HG02981 (cell line): ENCODE results near the gene ZNF423.
A peak's percentile ranks its signal among the peaks of the same experiment; 100 is the strongest.

Experiments
- ATAC-seq: cut with Tn5 transposase; IDR thresholded peaks from one replicate; pipeline ENCODE4 v1.9.1; 2021; ENCODE audit warnings: mild to moderate bottlenecking, moderate library complexity; ENCODE audit not compliant: unreplicated experiment

The ZNF423 gene

DNA sequence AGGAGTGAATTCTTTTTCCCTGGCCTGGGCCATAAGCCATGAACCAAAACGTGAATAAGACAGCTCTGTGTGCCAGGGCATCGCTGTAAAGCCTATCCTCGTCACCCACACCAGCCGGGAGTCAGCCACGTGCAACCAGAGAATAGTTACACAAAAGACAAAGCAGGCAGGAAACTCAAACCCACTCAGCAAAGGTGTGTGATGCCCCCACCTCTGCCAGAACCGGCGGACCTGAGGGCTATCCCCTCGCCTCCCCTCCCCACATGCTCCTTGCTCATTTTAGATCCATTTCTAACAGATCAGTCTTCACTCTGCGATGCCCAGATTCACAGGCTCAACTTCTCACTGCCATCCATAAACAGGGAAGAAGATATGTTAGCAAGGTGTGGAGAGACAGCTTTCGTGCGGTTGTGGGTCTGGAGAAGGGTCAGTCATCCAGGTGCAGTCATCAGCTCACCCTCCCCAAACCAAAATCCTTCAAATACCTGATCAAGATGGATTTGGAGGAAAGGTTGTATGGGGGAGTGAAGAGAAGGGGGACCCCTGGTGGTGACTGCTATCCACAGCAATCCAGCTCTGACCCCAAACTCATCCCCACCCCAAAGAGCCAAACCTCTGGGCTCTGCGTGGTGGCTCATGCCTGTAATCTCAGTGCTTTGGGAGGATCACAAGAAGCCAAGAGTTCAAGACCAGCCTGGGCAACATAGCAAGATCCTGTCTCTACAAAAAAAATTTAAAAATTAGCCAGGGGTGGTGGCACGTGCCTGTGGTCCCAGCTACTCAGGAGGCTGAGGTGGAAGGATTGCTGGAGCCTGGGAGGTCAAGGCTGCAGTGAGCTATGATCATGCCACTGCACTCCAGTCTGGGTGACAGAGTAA, 263.1 kb downstream of the ZNF423 start:
- ATAC-seq, result peak; percentile 71

DNA sequence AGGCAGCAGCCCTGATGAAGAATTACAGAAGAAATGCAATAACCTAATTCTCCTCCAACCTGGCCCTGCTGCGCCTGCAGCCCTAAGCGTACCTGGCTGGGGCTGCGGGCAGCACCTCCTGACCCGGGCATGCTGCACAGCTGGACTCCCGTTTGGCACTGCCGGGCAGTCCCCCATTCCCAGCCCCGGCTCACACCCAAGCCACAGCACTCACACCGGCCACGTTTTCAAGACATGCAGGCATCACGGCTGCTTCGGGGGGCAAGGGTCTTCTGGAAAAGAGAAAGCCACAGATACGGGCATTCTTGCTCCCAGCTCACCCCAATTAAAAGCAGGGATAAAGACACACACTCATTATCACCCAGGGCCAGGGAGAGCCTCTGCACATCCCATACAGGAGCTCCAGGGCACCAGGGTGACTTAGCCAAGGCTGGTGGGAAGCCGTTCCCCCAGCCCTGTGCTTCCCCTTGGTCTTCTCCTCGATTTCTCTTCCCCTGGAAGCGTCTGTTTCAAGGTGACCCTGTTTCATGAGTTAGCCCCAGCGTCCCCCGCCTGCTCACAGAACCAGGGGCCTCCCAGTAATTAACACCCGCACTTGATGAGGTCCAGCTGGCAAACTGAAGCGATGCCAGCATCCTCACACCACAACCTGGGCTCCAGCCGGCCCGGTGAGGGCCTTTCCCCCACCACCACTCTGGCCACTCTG, 265.6 kb downstream of the ZNF423 start:
- ATAC-seq, result no peak

DNA sequence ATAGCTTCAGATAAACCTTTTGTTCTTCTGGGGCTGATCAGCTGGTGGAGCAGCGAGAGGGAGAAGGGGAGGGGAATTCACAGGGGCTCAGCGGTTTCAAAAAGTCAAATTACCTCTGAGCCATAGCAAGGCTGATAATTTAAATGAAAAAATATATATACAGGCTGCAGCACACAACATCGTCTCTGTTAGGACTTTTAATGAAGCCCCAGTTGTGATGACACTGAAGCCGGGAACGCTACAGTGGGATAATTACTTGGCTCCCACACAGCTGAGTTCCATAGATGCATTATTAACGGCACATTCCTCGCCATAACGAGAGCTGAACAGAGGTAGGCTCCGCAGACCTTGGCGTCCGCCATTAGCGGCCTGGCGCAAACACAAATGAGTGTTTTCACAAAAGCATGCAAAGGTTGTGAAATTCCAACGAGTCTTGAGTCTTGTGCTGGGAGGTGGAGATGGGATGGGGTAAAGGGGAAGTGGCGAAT, 266.3 kb downstream of the ZNF423 start:
- ATAC-seq, result no peak

DNA sequence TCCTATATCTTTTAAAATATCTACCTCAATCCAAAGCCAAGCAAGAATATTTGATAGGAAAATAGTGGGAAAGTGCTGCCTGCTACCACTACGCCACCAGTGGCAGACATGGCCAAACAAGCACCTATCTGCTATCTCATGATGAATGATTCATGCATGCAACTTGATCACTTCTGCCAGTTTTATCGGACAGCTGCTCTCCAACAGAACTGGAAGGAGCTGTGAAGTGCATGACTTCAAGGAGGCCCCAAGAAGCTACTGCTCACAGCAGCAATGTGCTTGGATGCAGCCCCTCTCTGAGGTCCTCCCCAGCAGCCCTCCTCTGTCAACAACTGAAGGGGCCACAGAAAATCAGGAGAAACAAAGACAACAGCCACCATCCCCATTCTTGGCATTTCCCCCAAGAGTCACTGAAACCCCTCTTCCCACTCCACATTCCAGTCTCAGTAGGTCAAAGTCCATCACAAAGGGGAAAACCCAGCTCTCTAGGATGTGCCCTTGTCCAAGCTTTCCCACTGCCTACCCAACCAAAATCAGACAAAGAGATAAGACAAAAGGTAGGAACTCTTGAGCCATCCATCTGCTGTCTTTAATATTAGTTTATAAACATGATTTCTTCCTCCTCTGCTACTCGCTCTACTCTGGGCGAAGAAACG, 267.1 kb downstream of the ZNF423 start:
- ATAC-seq, result no peak

DNA sequence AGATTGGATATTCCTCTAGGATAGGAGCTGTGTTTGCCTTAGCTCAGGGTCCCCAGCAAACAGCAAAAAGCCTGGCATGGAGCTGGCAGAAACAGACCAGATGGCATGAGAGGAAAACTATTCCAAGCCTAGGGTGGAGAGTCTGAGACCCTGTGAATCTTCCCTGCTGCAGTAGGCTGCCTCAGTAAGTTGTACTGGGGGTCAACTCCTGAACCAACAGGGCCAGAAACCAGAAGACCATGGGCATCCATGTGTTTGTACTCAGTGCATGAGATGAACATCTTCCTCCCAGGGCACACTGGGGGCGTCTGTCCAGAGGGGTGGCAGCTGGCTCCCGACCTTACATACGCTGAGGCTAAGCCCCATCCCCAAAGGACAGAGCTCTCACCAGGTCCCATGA, 267.9 kb downstream of the ZNF423 start:
- ATAC-seq, result no peak

DNA sequence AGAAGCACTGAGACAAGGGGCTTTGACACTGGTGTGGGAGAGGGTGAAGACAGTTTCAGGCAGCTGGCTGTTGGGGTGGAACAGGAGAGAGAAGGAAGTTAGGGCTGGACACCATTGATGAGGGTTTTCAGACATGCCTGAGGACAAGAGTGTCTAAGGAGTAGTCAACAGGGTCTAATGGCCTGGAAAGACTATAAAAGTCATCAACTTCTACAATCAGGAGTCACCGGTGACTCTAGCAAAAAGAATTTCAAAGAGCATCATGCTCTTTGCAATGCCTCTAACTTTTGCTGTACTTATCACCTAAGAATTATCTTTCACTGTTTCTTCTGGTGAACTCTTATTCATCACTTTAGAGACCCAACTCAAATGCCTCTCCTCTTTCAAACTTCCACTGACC, 268.4 kb downstream of the ZNF423 start:
- ATAC-seq, result no peak

DNA sequence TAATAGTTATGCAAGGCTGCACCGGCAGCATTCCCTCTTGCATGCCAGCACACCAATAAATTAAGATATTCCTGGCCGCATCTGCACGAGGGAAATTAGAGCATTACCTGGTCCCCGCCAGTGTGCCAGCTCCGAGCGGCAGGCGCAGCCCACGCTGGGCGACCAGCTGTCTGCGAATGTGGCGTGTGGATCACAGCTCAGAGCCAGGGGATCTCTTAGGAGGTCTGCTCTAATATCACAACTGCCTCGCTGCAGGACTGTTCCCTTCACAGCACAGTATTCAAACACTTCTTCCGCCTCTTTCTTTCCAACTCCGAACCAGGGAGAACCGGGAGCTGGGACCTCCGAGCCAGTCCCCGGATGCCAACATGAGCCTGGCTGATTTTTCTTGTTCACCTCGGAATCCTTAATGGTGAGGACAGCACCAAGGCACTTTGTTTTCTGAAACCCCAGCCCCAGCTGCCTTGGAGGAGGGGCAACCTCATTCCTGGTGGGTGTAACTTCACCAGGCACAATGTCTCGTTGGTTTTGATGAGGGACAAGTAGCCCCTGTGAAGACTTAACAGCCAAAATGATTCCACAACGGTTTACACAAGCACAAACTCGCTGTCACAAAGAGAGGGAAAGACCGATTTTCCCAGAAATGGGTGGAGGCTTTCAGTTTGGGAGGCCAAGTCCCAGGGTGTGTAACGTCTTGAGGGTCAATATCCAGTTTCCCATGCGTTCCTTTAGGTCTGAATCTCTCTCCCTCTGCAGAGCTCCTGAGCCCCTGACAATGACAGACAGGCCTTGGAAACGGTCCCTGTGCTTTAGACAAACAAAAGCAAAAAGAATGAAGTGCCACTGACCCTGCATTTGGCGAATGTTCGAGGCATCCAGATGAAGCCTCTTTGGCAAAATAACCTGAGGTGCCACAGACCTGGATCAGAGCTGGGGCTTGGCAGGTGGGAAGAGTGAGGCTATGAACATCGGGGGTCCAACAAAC, 269.2 kb downstream of the ZNF423 start:
- no peak for ATAC-seq

DNA sequence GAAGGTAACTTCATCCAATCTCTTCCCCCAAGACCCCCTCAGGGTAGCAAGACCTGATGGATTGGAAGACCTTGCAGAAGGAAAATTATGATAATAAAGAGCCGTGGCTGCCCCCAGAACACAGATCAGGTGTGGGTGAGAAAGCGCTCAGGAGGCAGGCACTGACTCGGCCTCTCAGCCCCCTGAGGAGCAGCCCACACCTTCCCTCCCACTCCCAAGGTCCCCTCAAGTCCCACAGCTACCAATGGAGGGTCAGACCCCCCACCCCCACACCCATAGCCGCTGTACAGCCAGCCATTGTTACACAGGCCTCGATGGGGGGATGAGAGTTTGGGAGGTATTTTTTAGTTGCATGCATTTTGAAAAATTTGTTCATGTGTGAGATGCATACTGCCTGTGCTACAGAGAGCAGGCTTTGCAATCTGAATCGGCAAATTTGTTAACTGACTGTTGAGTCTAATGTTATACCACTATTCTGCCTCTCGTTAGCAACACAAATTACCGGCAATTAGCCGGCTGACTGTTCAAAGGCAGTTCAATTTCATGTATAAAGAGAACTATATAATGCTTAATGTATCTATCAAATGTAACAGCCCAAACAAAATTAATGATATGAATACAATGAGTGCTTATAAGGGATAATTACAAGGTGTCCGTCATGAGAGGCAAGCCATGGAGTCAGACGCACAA, 270.6 kb downstream of the ZNF423 start:
- no peak for ATAC-seq

DNA sequence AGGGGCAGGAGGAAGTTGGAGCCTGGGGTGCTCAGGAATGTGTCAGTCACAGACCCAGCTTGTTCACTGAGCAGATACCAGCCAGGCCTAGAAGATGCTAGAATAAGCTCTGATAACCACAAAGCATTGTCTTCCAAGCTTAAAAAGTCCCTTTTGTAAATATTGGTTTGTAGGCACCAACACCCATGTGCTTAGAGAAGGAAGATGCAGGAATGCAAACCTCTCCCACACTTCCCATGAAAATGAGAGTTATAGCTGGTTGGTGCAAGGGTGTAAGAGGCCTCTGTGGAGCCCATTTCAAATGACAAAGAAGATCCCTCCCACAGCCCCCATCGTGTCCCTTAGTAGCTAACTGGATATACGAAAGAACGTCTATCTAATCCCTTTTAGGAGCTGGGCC, 272.0 kb downstream of the ZNF423 start:
- ATAC-seq, result no peak

DNA sequence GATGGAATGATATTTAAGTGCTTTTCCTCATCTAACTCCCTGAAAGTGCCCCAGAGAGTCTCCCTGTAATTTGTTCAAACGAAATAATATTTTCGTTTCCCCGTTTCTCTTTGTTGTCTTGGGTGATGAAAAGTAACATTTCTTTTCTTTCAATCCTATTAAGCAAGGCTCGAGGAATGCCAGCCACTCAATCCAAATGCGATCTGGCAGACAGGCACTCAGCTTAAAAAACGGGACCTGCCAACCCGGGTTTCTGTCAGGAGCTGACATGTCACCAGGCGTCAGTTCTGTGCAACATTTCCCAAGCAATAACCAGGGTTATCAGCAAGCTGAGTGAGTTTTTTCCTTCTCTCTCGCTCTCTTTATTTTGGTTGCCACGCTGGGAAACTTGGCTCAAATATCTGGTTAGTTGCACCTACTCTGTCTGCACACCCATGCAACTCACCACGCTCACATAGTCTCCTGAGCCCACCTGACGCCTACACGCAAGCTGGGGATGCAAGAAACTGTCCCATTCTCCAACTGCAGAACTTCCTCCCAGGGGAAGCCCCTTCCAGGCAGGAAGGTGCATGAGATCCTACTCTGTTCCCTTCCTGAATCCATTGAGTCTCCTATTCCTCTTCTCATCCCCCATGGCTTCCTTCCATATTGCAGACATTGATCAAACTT, 274.1 kb downstream of the ZNF423 start:
- ATAC-seq, result no peak

DNA sequence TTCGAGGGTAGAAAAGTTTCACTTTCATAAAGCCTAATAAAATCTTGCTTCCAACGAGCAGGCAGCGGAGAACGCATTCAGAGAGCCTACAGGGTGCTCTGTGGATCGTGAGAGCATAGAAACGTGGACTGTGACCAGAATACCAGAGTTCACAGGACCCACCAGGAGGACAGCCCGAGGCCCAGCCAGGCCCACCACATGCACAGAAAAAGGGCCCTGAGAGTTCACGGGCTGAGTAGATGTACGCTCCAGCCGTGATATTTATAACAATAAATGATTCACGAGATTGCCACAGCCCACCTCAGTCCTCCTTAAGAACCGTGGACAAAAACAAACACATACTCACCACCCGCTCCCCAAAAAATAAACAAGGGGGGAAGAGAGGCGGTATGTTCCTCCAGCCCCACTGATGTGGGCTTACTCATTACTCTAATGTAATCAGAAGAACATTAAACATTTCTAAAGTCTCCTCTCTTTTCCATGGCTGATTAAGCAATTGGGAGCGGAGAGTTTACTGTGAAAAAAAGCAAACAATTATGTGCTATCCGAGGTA, 275.1 kb downstream of the ZNF423 start:
- ATAC-seq, result no peak

DNA sequence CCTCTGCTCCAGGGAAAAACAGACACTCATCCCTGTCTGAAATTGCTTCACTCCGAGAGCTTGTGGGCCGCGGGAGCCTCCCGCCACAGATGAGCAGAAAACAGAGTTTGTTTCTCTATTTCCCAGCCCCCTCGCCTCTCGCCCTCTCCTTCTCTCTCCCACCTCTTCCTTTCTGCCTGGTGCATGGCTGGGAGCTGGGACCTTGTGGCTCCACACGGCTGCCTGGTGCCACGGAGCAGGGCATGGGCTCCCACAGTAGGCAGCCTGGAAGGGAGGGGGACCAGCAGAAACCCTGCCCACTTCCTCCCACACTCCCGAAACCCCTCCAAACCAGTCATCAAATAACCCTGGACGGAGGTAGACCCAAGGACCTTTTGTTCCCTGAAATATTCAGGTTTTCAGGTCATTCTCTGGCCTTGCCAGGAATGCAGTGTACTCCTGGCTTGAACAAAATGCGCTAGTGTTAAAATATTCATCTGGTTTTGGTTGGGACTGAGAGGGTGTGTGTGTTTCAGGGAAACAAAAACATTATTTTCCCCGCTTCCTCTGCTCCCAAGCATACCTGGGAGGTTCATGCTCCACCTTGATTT, 277.4 kb downstream of the ZNF423 start:
- ATAC-seq, result no peak

DNA sequence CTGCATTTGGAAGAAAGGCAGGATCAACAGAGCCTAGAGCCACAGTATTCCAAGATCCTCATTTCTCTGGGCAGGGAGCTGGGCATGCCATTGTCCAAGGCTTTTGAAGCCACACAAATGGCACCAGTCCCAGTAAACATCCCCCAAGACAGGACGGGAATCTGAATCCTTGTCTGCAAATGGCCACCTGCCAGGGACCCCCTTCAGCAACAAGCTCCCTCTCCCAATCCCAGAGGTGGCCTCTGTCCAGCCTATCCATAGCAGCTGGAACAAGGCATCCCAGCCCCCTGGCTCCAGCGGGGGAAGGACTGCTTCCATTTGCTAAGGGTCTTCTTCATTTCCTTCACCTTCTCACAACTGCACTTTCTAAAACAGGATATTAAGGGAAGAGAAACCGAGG, 277.9 kb downstream of the ZNF423 start:
- ATAC-seq, result no peak

DNA sequence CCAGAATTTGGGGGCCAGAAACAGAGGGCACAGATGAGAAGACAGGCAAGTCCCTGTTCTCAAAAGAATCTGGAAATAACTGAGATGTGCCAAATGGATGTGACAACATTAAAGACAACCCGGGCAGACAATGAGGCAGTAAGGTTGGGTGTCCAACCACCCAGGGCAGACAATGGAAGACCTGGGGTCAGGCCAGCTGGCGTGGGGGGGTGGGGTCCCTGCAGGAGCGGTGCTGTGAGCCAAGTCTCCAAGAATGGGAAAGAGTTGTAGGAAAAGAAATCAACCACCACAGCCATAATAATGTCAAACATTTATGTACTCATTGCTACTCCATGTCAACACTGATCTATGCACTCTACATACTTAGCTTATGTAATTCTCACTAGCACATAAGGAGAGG, 279.0 kb downstream of the ZNF423 start:
- no peak for ATAC-seq

DNA sequence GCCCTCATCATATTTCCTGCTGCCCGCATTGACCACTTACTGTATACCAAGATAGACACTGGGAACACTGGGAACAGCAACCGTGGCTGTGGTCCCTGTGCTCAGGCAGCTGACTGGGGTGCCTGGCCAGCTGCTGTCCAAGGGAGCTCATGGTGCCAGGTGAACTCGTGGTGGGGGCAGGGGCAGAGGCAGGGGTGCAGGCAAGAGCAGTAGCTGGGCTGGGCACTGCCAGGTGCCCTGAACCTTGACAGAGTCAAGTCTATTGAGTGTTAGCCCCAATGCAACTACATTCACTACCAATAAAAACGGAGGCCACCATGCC, 279.8 kb downstream of the ZNF423 start:
- ATAC-seq, result no peak

DNA sequence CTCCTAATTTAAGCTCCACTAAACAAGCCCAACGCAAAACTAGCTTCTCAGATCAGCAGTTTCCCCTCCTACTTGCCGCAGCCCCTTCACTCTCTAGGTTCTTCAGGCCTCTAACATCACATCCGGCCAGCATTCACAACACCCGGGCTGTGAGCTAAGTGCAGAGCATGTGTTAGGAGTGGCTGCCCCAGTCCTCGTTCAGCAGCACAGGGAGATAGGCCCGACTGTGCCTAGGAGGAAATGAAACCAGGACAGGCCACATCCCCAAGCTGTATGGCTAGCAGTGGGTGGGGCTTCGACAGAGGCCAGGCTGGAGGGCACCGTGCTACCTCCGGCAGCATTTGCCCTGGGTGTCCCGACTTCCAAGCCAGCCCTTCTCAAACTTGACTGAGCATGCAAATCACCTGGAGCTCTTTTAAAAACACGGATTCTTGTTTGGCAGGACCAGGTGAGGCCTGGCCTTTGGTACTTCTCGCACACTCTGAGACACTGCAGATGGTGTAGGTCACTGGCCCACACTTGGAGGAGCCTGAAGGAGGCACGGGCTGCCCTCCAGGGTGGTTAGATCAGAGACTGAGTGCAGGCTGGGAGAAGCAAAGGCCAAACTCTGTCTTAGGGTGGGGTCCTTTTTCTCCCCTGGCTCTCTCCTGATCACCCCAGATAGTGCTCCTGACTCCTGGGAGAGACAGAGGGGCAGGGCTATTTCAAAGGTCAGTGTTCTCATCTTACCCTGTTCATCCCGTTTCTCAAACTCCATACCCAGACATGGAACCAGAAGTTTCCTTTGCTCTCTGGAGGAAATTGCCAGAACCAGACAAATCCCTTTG, 280.4 kb downstream of the ZNF423 start:
- peak; percentile 95 for ATAC-seq

DNA sequence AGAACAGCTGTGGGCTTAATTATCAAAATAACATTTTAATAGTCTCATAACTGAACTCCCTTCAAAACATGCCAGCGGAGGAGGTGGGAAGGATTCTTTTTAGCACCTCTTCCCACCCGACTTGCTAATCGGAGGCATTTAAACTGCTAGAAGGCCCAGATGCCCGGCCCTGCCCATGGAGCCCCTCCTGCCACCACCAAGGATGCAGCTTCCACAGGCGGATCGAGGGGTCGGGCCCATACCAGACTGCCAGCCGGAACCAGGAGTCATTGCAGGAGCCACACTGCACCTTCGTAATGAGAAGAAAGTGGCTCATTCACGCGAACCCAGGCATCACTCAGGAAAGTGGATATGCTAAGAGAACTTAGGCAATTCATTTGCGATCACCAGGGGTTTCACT, 281.1 kb downstream of the ZNF423 start:
- no peak for ATAC-seq

DNA sequence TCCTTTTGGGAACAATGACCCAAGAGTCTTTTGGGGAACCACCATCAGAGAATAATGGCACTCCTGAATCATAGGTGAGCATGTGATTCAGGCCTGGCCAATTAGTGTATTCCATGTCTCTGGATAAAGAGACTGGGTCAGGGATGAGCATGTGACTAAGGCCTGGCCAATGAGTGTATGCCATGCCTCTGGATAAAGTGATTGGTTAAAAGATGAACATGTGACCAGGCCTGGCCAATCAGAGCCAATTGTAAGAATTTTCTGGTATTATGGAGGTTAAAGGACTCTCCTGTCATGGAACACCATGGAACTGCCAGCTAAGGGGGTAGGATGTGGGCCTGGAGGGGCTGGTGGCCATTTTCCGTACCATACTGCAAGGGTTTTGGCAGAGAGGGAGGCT, 288.0 kb downstream of the ZNF423 start:
- ATAC-seq, result no peak
